ENCODE data around the gene LRP1. TPM values are rescaled to one million over a fixed set of nuclear protein-coding genes. Genes with fewer than 3 reads are reported as not detected.

The LRP1 gene
- total RNA-seq, 1 donor from 2014 or later: 24.7 TPM

GRCh38 chr12:57151741-57152630 is 23.7 kb downstream of the LRP1 start:
- no peak overlapping the region for H3K4me3 Mint-ChIP-seq (ENCODE audit: unreplicated experiment)
- TF ChIP-seq, protein P1, sequence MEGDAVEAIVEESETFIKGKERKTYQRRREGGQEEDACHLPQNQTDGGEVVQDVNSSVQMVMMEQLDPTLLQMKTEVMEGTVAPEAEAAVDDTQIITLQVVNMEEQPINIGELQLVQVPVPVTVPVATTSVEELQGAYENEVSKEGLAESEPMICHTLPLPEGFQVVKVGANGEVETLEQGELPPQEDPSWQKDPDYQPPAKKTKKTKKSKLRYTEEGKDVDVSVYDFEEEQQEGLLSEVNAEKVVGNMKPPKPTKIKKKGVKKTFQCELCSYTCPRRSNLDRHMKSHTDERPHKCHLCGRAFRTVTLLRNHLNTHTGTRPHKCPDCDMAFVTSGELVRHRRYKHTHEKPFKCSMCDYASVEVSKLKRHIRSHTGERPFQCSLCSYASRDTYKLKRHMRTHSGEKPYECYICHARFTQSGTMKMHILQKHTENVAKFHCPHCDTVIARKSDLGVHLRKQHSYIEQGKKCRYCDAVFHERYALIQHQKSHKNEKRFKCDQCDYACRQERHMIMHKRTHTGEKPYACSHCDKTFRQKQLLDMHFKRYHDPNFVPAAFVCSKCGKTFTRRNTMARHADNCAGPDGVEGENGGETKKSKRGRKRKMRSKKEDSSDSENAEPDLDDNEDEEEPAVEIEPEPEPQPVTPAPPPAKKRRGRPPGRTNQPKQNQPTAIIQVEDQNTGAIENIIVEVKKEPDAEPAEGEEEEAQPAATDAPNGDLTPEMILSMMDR (IDR thresholded peaks at IDR 0.05; ENCODE audit: unreplicated experiment): no peak
- no peak overlapping the region for H3K27ac Mint-ChIP-seq (ENCODE audit: unreplicated experiment)
- DNase-seq (ENCODE audit: low spot score): no peak
- H3K9me3 Mint-ChIP-seq (ENCODE audit: unreplicated experiment): no peaks in the 10 kb centered on the region
- H3K27me3 Mint-ChIP-seq (ENCODE audit: unreplicated experiment): peaks cover 18% of the 10 kb centered on the region
- peaks cover 4% of the 10 kb centered on the region for H3K36me3 Mint-ChIP-seq (ENCODE audit: low read depth, unreplicated experiment)
- peaks cover 49% of the 10 kb centered on the region for H3K4me1 Mint-ChIP-seq (ENCODE audit: unreplicated experiment)

- Mint-ChIP-seq H3K36me3 (ENCODE audit: low read depth, unreplicated experiment) (peaks cover 4% of the 10 kb centered on the region), H3K27ac (ENCODE audit: unreplicated experiment) (no peak overlapping the region), H3K4me1 (ENCODE audit: unreplicated experiment) (peaks cover 43% of the 10 kb centered on the region), H3K9me3 (ENCODE audit: unreplicated experiment) (no peaks in the 10 kb centered on the region), H3K4me3 (ENCODE audit: unreplicated experiment) (no peak overlapping the region), H3K27me3 (ENCODE audit: unreplicated experiment) (peaks cover 19% of the 10 kb centered on the region)
- TF ChIP-seq, protein P1 (IDR thresholded peaks at IDR 0.05; ENCODE audit: unreplicated experiment): no peak
- no peak for DNase-seq (ENCODE audit: low spot score)
These were observed 24.4 kb downstream of the LRP1 start for GRCh38 chr12:57152639-57153038.

DNA sequence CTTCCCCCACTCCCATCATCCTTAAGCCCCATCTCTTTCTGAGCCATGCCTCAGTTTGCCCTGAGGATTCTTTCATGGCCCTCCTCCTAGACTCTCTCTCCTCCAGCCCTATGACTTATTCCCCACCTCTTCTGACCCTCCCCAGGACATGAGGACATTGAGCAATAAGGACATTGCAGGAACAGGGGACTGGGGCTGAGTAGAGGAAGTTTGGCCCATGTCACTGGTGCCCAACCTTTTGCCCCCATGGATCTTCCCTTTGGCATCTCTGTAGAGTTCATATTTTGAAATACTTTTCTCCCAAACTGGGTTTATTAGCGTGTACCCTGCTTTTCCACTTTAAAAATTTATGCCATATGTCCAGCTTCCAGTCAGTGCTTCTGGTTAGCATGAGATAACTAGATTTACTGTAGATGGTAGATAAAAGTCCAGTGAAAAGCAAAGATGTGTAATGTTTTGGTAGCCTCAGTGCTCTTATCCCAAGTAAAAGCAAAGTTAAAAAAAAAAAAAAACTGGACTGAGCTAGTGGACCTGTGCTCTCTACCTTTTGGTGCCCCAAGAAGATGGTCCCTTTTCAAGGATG is 25.2 kb downstream of the LRP1 start:
- no peak overlapping the region for H3K4me3 Mint-ChIP-seq (ENCODE audit: unreplicated experiment)
- DNase-seq (ENCODE audit: low spot score): no peak
- H3K36me3 Mint-ChIP-seq (ENCODE audit: low read depth, unreplicated experiment): peaks cover 4% of the 10 kb centered on the region
- no peaks in the 10 kb centered on the region for H3K9me3 Mint-ChIP-seq (ENCODE audit: unreplicated experiment)
- TF ChIP-seq, protein P1 (IDR thresholded peaks at IDR 0.05; ENCODE audit: unreplicated experiment): no peak
- no peak overlapping the region for H3K27ac Mint-ChIP-seq (ENCODE audit: unreplicated experiment)
- H3K4me1 Mint-ChIP-seq (ENCODE audit: unreplicated experiment): peaks cover 34% of the 10 kb centered on the region
- peaks cover 23% of the 10 kb centered on the region for H3K27me3 Mint-ChIP-seq (ENCODE audit: unreplicated experiment)

DNA sequence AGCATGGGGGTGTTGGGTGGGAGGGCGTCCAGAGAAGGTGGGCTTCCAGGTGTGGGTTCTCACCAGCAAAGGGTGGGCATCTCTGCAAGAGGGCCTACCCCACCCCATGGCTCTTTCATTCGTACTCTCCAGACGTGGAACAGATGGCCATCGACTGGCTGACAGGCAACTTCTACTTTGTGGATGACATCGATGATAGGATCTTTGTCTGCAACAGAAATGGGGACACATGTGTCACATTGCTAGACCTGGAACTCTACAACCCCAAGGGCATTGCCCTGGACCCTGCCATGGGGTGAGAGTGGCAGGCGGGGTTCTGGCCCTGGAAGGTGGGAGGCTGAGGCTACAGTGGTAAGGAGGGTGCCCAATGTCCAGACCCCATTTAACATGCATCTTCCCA is 25.8 kb downstream of the LRP1 start:
- DNase-seq (ENCODE audit: low spot score): no peak
- no peak overlapping the region for H3K27ac Mint-ChIP-seq (ENCODE audit: unreplicated experiment)
- H3K9me3 Mint-ChIP-seq (ENCODE audit: unreplicated experiment): no peaks in the 10 kb centered on the region
- peaks cover 30% of the 10 kb centered on the region for H3K4me1 Mint-ChIP-seq (ENCODE audit: unreplicated experiment)
- peaks cover 4% of the 10 kb centered on the region for H3K36me3 Mint-ChIP-seq (ENCODE audit: low read depth, unreplicated experiment)
- H3K4me3 Mint-ChIP-seq (ENCODE audit: unreplicated experiment): no peak overlapping the region
- peaks cover 25% of the 10 kb centered on the region for H3K27me3 Mint-ChIP-seq (ENCODE audit: unreplicated experiment)
- TF ChIP-seq, protein P1 (IDR thresholded peaks at IDR 0.05; ENCODE audit: unreplicated experiment): no peak
